Measurements from ENCODE around the gene RELN. TPM values are rescaled to one million over a fixed set of nuclear protein-coding genes. Genes with fewer than 3 reads are reported as not detected.
A peak's percentile ranks its signal among the peaks of the same experiment; 100 is the strongest.

RELN gene
- polyA plus RNA-seq, 10 donors, result 4.5 to 14.3 (median 7.3) TPM

DNA sequence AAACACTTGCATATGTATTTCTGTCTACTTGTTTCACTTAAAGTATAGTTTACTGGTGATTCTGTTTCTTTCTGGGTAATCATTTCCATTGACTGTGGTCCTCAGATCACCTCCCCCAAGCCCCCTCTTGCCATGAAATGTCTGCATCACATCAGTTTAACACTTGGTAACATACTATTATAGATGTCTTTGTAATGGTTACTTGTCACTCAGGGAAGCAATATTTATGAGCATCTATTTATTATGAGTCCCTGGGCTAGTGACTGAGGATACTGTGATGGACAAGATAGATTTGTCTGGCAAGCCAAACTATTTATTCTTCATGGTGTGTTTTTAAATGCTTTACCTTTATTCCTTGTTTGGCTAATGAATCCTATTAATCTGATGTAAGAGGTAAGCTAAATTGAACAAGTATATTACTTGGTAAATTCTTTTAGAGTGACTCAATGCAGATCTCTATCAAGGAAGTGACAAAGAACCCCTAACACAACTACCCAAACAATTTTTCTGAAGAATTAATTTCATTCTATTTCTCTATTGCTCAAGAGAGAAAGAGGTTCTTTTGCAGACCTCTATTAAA lies 270.9 kb downstream of the RELN start:
- DNase-seq, result peak in 1 of 3 donors; percentile 8

DNA sequence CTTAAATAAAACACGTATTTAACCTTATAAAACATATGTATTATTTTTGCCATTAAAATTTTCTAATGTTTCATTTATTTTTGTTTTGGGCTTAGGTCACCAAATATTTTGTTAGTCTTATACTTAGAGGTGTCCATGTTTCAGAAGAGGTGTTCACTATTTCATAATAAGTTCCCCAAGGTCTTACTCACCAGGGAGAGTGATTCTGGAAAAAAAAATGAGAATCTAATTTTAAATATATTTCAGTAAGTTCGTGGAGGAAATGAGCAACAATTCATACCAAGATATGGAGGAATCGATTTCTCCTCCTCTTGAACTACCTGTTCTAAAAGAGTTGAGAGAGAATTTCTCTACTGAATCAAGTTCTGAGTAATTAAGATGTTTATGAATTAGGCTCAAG lies 271.9 kb downstream of the RELN start:
- no peak for DNase-seq

DNA sequence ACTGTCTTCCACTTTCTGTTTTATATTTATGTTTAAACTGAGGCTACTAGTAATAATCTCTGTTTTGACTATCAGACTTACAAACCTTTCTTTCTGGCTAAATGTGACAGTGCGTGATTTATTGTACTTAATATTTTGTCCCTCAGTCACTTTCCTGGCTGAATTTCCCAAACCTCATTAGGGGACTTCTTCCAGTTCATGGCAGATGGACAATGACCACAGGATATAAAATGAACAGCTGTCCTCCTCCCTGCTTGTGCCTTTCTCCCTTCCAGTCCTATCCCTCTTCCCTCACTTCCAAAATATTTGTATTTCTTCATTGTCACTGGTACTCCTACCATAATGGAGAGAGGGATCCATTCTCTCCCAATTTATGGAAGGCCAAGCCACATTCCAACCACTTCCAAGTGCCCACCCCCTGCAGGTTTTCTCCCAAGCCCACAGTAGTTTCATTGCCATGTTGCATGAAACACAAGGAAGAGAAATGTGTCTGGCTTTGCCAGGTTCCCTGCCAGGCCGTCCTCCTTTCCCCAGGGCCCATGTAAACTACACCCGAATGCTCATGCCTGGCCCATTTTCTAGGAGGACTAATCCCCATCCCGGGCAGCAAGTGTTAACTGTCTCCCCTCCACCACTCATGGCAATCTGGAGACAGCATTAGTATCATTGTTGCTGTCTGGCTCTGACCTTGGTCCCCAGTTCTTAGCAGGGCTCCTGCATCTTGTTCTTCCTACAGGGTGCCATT lies 273.9 kb downstream of the RELN start:
- no peak for DNase-seq

DNA sequence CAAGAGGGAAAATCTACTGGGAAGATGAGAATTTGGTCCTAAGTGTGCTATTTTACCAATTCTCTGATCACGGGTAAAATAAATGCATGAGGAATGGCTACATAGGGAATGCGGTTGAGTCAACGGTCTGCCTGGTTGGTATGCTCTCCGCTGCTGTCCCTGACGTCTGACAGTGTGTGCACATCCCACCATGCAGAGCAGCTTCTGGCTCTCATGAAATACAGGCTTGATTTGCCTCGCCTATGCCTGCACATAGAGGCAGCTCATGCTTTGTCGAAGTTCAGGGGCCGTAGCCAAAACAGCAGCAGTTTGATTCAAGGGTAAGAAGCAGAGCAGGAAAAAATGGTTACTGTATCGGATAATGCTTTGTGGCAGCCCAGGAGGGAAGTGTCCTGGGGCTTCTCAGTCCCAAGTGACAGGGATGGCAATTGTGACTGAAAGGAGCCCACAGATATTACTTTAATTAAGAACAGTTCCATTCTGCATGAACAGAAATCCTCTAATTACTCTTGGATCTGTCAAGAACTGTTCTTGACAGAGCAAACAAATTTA lies 275.0 kb downstream of the RELN start:
- DNase-seq, result no peak

DNA sequence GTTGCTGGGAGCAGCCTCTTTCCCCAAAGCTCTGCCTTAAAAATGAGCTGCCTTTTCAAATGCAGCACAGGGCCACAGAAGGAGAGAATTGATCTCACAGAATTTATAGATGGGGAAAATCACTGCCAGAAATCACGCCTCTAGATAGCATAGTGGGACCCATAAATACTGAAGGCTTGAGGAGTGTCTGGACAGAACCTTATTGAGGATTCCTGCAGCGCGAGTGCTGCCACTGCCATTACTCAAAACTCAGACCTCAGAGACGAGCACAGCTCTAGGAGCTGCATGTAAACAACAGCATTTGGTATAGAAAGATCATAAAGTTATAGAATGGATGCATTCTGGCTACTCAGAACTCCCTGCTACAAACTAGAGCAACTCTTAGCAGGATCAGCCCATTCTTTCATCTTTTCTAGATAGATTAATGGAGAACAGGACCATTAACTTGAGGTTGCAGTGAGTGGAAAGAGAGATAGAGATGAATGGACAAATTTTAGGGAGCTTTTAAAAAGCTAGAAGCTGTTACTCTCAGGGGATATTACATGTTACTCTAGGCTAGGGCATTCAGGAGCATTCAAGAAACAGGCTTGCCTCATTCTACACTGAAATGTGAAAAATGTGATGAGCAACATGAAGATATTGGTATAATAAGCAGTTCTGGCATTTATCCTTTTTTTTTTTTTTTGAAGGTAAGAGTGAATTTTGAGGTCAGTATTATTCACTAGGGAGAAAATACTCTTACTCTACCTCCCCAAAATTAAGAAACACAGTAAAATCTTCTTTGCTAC lies 276.3 kb downstream of the RELN start:
- DNase-seq, result no peak

DNA sequence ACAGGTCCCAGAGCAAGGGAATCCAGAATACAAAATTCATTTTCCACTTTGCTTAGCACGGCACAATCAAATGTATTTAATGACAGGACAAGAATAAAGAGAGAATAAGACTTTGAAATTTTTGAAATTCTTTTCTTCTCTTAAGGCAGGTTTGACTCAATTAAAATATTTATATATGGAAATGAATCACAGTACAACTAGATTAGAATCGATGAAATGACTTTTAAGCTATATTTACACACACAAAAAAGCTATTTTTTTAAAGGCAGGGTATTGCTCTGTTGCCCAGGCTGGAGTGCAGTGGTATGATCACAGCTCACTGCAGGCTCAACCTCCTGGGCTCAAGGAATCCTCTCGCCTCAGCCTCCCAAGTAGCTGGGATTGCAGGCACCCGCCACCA lies 278.0 kb downstream of the RELN start:
- no peak for DNase-seq

DNA sequence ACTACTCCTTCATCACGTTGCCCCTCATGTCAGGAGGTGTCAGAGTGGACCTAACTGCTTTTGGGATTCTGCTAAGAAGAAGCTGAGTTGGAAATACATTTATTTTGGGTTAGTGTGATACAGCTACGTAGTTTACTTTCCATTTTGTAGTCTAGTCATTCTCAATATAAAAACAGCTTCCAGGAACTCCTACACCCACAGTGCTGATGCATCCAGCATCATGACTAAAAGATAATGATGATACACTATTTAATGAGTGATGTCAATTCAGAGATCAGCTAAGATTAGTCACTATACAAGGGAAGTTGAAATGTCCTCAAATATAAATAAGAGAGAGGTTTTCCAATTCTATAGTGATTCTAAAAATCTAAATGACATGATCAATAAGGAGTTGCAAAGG lies 279.2 kb downstream of the RELN start:
- no peak for DNase-seq

DNA sequence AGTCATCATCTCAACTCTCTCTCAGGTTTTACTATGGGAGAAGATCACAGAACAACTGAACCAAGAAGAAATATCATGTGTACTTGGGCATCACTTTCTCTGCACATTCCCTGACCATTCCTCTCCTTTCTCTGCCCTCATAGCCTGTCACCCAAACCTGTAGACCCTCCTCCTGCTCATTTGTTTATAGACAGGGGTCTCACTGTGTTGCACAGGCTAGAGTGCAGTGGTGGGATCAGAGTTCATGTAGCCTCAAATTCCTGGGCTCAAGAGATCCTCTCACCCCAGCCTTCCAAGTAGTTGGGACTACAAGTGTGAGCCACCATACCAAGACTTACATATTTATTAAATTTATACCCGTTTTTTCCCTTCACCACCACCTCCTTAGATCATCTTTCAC lies 282.7 kb downstream of the RELN start:
- DNase-seq, result no peak

DNA sequence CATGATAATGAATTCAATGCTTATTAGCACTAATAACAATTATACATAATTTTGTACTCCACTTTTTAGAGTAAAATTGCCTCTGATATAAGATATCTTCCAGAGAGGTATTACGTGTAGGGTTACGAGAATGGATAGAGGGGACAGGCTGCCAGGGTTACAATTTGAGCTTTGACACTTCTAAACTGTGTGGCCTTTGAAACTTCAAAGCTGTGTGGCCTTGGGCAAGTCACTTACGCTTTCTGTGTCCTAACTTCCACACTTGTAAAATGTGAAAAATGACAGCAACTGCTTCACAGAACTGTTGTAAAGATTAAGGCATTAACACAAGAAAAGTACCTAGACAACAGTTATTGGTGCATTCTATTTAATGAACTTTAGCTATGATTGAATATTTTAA lies 283.9 kb downstream of the RELN start:
- DNase-seq, result no peak

DNA sequence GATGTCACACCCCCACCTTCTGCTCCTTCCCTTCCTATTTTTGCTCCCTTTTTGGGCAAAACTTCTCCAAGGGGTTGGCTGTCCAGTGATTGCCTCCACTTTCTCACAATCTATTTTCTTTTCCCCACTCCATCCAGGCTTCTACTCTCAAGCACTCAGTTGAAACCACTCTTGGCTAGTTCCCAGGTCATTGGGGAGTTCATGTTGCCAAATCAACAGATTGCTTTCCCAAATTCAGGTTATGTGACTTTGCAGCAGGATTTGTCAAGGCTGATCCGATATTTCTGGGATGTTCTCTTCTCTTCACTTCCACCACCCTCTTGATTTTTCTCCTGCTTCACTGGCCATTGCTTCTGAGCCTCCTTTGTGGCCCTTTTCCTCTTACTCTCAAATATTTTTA lies 284.8 kb downstream of the RELN start:
- DNase-seq, result no peak

DNA sequence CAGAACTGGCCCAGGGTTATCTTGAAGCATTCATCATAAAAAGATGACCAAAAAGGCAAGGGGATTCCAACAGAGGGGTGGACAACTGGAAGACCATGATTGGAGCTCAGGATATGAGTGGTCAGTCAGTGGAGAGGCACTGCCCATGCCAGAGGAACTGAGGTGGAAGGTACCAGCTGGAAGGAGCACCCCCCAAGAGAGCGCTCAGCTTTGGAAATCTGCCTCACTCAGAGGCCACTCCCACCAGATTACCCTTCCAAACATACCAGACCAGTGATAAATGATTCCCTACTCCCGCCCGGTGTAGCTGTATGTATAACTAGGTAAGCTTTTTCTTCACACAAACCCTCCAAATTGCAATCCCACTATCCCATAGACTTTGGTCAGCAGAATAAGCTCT lies 286.5 kb downstream of the RELN start:
- no peak for DNase-seq

DNA sequence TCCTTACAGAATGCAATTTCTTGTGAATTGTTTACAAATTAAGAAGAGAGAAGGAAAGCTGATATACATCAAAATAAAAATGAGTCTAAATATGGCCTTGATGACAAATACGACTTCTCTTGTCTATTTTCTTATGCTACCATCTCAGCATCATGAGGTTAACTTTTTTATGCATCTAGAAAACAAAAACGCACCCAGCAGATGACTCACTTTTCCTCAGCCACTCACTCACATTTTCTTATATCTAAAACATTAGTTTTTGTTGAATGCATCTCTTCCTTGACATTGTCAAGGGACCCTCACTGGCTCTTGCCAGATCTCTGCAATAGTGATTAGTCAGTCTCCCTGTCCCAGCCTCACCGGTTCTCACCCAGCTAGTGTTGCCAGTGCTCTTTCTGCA lies 287.0 kb downstream of the RELN start:
- no peak for DNase-seq

DNA sequence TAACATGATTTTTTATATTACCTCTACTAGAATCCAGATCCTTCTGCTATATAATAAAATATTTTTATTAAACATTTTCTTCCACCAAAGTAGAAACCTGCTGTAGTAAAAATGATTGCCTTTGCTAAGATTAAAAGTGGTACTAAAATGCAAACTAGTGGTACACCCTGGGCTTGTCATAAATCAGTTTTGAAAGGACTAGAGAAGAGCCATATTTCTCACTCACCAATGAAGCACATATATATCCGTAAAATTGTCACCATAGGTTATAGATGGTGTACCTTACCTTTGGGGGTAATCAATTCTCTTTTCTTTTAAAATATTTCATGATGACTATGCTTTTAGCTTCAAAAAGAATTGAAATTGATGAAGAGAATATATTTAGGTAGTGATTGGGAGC lies 290.4 kb downstream of the RELN start:
- DNase-seq, result no peak

DNA sequence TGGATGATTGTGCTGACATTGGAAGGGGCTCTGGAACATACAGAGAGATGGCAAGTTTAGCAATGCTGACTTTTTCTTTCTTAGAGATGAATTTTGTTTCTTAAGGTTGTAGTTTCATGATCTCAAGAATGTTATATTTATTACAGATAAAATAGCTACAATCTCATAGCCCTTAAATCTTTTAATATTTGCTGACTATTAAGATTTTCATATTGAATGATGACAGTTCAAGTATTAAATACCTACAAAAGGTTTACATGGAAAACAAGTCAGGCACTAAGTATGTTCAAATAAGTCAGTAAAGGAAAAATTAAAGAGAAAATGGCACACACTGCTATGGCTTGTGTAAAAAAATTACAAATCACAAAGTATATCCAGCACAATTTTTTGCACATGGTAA lies 291.4 kb downstream of the RELN start:
- DNase-seq, result no peak

DNA sequence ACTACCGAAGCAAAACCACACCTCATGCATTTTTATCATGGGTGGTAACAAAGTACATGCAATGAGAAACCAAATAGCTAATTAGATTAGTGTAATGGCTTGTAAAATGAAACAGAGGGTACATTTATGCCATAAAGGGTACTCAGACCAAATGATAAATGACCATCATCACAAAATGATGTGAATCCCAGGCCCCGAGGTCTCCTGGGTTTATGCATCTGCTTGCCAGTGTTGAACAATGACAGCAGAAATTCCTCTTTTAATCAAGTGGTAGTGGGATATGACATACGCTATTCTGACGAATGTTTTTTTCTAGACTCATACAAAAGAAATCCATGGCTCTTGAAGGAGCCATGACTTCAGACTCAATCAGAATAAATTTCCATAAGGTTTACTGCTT lies 293.9 kb downstream of the RELN start:
- no peak for DNase-seq

DNA sequence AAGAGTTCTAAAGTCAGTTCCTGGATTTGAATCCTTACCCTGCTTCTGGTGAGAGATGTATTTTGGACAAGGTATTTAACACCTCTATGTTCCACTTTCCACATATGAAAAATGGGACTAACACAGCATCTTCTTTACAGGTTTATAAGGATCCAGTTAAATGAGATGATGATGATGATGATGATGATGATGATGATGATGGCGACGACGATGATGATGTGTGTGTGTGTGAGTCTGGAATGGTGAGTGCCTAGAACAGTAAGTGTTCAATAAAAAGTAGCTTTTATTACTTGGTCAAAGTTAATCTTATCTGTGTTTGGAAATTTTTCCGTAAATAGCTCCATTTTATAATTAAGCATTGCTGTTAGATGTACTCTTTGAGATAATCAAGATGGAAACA lies 295.2 kb downstream of the RELN start:
- DNase-seq, result no peak

DNA sequence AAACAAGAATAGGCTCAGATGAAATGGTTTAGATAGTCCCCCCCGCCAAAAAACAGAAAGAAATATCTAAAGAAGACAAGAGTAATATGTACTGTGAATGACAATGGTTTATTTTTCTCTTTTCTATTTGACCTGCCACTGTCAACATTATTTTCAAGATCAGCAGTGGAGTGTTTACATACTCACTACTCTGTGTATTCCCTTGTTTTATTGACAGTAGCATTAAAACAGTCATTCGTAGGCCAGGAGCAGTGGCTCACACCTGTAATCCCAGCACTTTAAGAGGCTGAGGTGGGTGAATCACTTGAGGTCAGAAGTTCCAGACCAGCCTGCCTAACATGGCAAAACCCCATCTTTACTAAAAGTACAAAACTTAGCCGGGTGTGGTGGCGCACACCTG lies 298.2 kb downstream of the RELN start:
- no peak for DNase-seq

DNA sequence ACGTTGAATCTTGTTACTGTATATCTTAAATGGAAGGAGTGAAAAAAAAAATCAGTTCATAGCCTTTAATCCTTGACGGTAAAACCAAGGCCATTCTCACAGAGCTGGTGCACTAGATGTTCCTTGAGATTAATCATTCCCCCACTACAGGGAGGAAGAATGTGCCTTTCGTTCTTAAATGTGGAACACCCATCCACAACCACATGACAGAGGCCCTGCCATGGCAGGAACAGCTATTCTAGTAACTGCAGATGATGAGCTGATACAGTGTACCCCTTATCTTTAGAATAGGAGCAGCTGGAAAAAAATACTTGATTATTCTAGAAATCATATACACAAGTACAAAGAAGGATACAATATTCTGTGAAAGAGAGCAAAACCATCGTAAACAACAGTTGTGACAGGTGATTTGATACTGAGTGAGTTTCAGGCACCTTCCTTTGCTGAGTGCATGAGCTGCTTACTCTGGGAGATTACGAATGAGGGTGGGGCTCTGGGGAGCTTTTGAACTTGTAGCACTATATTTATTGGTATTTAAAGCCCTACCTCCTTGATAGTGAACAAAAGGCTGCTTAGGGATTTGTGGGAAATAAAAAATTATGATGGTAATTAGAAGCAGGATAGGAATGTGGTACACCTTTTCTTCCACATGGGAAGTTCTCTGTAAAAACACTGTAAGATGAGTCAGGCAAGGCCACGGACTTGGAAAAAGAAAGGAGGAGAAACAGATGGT lies 299.1 kb downstream of the RELN start:
- DNase-seq, result no peak

DNA sequence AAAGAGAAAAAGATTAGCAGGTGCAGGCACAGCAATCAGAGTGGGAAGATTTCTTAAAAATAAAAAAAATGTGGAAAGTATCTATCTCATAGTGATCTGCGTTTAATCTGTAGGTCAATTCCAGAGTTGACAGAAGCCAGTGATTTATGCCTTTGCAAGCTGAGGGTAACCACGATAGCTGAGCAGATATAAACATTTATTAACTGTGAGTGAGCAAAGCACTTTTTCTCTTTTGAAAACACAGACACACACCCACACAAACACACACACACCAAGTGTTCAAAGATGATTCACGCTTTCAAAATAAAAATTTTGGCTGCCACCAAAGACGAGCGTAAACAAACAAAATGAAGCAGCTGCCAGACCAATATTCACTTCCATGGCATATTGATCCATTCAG lies 300.2 kb downstream of the RELN start:
- DNase-seq, result no peak

DNA sequence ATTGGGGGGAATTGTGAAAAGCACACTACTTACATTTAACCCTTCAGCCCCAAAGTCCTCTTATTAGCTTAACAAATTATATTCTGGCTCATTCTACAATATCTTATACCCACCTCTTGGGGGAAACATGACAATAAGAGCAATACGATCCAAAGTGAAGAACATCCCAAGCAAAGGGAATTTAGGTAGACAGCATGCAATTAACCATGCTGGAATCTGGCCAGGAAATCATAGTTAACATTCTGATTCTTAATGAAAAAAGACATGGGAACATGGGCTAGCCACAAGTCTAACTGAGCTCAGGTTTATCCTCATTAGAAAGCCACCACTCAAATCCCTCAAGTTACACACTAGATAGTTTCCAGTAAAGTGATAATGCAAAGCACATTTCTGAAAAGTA lies 301.5 kb downstream of the RELN start:
- DNase-seq, result no peak

DNA sequence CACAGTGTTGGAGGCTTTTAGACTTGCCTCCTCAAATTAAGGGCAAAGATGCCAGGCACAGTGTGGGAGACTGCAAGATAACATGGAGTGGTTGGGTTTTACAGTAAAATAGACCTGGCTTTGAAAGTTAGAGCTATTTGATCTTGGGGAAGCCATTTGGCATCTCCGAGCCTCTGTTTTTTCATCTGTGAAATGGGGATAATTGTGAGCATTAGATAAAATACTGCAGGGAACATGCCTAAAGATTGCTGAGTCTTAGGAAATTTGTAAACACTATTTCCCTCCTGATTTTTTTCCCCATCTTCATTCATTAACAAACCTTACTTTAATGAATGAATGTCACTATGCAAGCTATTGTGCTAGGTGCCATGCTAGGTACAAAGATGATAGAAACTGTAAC lies 302.2 kb downstream of the RELN start:
- DNase-seq, result no peak

DNA sequence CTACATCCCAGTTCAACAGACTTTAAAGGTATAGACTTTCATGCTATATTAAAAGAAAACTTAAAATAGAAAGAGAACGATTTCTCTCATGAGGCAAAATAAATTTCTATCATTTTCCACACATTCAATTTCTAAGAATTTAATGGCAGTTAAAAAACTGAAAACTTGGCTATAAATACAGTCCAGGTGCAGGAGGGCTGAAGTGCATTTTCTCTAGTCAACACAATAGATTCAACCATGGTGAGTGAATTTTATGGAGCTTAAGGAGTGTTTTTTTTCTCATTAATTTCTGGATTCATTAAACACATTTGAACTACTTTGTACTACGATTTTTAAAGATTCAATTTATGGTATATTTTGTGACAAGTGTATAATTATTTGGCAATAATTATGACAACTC lies 302.7 kb downstream of the RELN start:
- DNase-seq, result no peak

Data from muscle of back (tissue), 11 donors.